Smooth muscle cell (in vitro differentiated cells): ENCODE measurements around the gene CWF19L1. TPM values are rescaled to one million over a fixed set of nuclear protein-coding genes. Genes with fewer than 3 reads are reported as not detected.

Source experiments
- DNase-seq: peaks from one replicate; lab custom pipeline; 2025; ENCODE audit not compliant: unreplicated experiment; lab: John Stamatoyannopoulos, UW
- H2AFZ ChIP-seq: fragments of 200-600 bp; sonication (generic); 2 replicates; pipeline ENCODE4 v1.6.0; 2016; ENCODE audit warnings: antibody characterized with exemption, low read depth, mild to moderate bottlenecking
- H3F3A ChIP-seq: fragments of 200-600 bp; sonication (generic); 2 replicates; pipeline ENCODE4 v1.6.0; 2017; ENCODE audit warnings: antibody characterized with exemption, low read depth
- H3K27ac ChIP-seq: fragments of 200-600 bp; sonication (generic); 2 replicates; pipeline ENCODE4 v1.5.1; 2016; ENCODE audit warnings: low read depth, mild to moderate bottlenecking
- H3K27me3 ChIP-seq: fragments of 200-600 bp; sonication (generic); 2 replicates; pipeline ENCODE4 v1.6.1; 2016; ENCODE audit warnings: low read depth, mild to moderate bottlenecking
- H3K36me3 ChIP-seq: fragments of 200-600 bp; sonication (generic); 2 replicates; pipeline ENCODE4 v1.5.1; 2016; ENCODE audit warnings: low read depth
- H3K4me1 ChIP-seq: fragments of 200-600 bp; sonication (generic); 2 replicates; pipeline ENCODE4 v1.5.1; 2016; ENCODE audit warnings: low read depth
- H3K4me2 ChIP-seq: fragments of 200-600 bp; sonication (generic); 2 replicates; pipeline ENCODE4 v1.6.0; 2016; ENCODE audit warnings: mild to moderate bottlenecking
- H3K4me3 ChIP-seq: fragments of 200-600 bp; sonication (generic); 2 replicates; pipeline ENCODE4 v1.5.1; 2016; ENCODE audit warnings: mild to moderate bottlenecking
- H3K79me2 ChIP-seq: fragments of 200-600 bp; sonication (generic); 2 replicates; pipeline ENCODE4 v1.6.0; 2016; ENCODE audit warnings: low read depth, mild to moderate bottlenecking
- H3K9ac ChIP-seq: fragments of 200-600 bp; sonication (generic); 2 replicates; pipeline ENCODE4 v1.6.0; 2016; ENCODE audit warnings: low read depth
- H3K9me3 ChIP-seq: fragments of 200-600 bp; sonication (generic); replicated peaks from 2 replicates; pipeline ENCODE4 v1.5.1; 2016; ENCODE audit warnings: low read depth
- H4K20me1 ChIP-seq: fragments of 200-600 bp; sonication (generic); 2 replicates; pipeline ENCODE4 v1.6.0; 2016; ENCODE audit warnings: low read depth
- WGBS: methylation state at CpG from one replicate; pipeline ENCODE4 v1.1.7; 2016; ENCODE audit warnings: low lambda C conversion rate; 5-methylcytosine and 5-hydroxymethylcytosine counted together
- polyA plus RNA-seq: library from polyadenylated mRNA; unstranded; fragments of >200 nt; fragmentation: Nextera tagmentation; extraction: Ambion mirVana; gene quantifications from 2 replicates; pipeline ENCODE4 v1.2.1, GENCODE V29; 2016
- total RNA-seq: library from RNA; depleted of rRNA; stranded (reverse); fragments of >200 nt; gene quantifications from 2 replicates; pipeline ENCODE4 v1.2.3, GENCODE V29; 2014
- TF ChIP-seq, protein P1 (sequence below): fragments of 200-600 bp; sonication (generic); IDR thresholded peaks from 2 replicates; pipeline ENCODE4 v1.5.1; 2017; ENCODE audit warnings: borderline replicate concordance, mild to moderate bottlenecking, antibody characterized with exemption; ENCODE audit not compliant: insufficient read depth, poor library complexity, severe bottlenecking

Gene CWF19L1
- total and polyA plus RNA-seq, 2 experiments from 2014 or later, result 12.1 to 12.7 TPM

DNA sequence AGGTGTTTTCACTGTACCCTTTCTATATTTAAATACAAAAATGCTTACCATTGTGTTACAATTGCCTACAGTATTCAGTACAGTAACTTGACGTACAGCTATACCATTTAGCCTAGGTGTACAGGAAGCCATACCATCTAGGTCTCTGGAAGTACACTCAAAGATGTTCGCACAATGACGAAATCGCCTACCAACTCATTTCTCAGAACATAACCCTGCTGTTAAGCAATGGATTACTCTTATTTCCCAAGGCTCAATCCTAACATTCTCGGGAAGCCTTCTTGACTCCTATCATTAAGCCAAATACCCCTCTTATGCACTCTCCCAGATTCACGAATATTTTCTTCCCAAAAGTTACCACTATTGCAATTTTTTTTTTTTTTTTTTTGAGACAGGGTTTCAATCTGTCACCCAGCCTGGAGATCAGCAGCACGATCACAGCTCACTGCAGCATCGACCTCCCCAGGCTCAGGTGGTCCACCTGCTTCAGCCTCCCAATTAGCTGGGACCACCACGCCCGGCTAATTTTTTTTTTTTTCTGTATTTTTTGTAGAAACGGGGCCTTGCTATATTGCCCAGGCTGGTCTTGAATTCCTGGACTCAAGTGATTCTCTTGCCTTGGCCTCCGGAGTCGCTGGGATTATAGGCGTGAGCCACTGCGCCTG, 1.5 kb downstream of the CWF19L1 start:
- DNase-seq, result no peak
- no peaks in the 10 kb centered on the region for H3K36me3 ChIP-seq
- H3K4me3 ChIP-seq, result no peak overlapping the region
- TF ChIP-seq, protein P1, sequence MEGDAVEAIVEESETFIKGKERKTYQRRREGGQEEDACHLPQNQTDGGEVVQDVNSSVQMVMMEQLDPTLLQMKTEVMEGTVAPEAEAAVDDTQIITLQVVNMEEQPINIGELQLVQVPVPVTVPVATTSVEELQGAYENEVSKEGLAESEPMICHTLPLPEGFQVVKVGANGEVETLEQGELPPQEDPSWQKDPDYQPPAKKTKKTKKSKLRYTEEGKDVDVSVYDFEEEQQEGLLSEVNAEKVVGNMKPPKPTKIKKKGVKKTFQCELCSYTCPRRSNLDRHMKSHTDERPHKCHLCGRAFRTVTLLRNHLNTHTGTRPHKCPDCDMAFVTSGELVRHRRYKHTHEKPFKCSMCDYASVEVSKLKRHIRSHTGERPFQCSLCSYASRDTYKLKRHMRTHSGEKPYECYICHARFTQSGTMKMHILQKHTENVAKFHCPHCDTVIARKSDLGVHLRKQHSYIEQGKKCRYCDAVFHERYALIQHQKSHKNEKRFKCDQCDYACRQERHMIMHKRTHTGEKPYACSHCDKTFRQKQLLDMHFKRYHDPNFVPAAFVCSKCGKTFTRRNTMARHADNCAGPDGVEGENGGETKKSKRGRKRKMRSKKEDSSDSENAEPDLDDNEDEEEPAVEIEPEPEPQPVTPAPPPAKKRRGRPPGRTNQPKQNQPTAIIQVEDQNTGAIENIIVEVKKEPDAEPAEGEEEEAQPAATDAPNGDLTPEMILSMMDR, result no peak
- no peaks in the 10 kb centered on the region for H3F3A ChIP-seq
- WGBS, result 97% methylated on average over 15 of the region's 15 CpGs
- peak overlapping the region; percentile 91 for H3K4me2 ChIP-seq
- H3K4me1 ChIP-seq, result peaks cover 4% of the 10 kb centered on the region
- peaks cover 18% of the 10 kb centered on the region for H3K79me2 ChIP-seq
- no peaks in the 10 kb centered on the region for H3K27me3 ChIP-seq
- H3K9me3 ChIP-seq, result no peaks in the 10 kb centered on the region
- H4K20me1 ChIP-seq, result no peaks in the 10 kb centered on the region
- H3K27ac ChIP-seq, result no peak overlapping the region
- H2AFZ ChIP-seq, result no peak overlapping the region
- no peak overlapping the region for H3K9ac ChIP-seq

DNA sequence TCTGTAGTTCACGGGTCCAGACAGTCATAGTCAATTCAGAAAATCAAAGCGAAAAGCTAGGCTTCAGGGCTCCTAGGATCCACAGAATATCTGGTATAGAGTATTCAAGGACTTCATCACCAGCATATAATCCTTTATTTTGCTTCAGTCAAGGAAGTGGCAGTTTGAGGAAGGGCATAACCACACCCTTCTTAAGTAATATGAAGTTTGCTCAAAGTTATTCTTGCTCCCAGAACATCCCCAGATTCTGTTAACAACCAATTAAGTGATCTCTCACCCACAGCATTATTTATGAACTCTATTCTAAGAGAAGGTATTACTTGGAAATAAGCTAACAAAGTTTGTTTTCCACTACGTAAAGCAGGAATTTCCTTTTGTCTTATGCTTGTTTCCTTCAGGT, 13.2 kb downstream of the CWF19L1 start:
- no peak overlapping the region for H3K9ac ChIP-seq
- no peaks in the 10 kb centered on the region for H3K27me3 ChIP-seq
- no peaks in the 10 kb centered on the region for H4K20me1 ChIP-seq
- TF ChIP-seq, protein P1, result no peak
- no peaks in the 10 kb centered on the region for H3K79me2 ChIP-seq
- H3K4me2 ChIP-seq, result no peak overlapping the region
- DNase-seq, result no peak
- H3K9me3 ChIP-seq, result no peaks in the 10 kb centered on the region
- peaks cover 16% of the 10 kb centered on the region for H3K36me3 ChIP-seq
- 98% methylated on average over 3 of the region's 3 CpGs for WGBS
- H3K4me1 ChIP-seq, result no peaks in the 10 kb centered on the region
- H3F3A ChIP-seq, result no peaks in the 10 kb centered on the region
- no peak overlapping the region for H2AFZ ChIP-seq
- H3K4me3 ChIP-seq, result no peak overlapping the region
- H3K27ac ChIP-seq, result no peak overlapping the region

DNA sequence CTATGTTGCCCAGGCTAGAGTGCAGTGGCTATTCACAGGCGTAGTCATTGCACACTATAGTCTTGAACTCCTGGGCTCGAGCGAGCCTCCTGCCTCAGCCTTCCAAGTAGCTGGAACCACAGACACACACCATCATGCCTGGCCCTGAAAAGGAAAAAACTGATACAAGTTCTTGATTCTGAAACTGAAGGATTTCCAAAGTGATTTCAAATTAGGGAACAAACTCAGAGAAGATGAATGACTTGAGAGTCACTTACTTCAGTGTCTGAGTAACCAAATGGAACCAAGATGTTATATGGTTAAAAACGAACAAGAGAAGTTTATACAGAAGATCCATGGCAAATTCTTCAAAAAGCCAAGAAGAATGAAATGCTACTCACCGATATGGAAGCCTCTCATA, 14.4 kb downstream of the CWF19L1 start:
- peaks cover 16% of the 10 kb centered on the region for H3K36me3 ChIP-seq
- H2AFZ ChIP-seq, result no peak overlapping the region
- H3K27me3 ChIP-seq, result no peaks in the 10 kb centered on the region
- no peak overlapping the region for H3K4me3 ChIP-seq
- H3F3A ChIP-seq, result no peaks in the 10 kb centered on the region
- no peaks in the 10 kb centered on the region for H3K79me2 ChIP-seq
- no peak overlapping the region for H3K27ac ChIP-seq
- H3K4me1 ChIP-seq, result no peaks in the 10 kb centered on the region
- H3K9ac ChIP-seq, result no peak overlapping the region
- H3K4me2 ChIP-seq, result no peak overlapping the region
- no peaks in the 10 kb centered on the region for H3K9me3 ChIP-seq
- H4K20me1 ChIP-seq, result no peaks in the 10 kb centered on the region
- DNase-seq, result no peak
- TF ChIP-seq, protein P1, result no peak
- WGBS, result 97% methylated on average over 5 of the region's 5 CpGs

DNA sequence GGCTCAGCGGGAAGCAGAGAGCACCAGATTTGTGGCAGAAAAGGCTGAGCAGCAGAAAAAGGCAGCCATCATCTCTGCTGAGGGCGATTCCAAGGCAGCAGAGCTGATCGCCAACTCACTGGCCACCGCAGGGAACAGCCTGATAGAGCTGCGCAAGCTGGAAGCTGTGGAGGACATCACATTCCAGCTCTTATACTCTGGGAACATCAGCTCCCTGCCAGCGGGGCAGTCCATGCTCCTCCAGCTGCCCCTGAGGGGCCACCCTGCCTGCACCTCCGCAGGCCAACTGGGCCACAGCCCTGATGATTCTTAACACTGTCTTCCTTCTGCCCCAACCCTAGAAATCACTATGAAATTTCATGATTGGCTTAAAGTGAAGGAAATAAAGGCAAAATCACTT, 18.6 kb downstream of the CWF19L1 start:
- no peaks in the 10 kb centered on the region for H3F3A ChIP-seq
- no peaks in the 10 kb centered on the region for H4K20me1 ChIP-seq
- H2AFZ ChIP-seq, result no peak overlapping the region
- H3K36me3 ChIP-seq, result peaks cover 11% of the 10 kb centered on the region
- no peak overlapping the region for H3K9ac ChIP-seq
- H3K79me2 ChIP-seq, result no peaks in the 10 kb centered on the region
- TF ChIP-seq, protein P1, result no peak
- no peaks in the 10 kb centered on the region for H3K27me3 ChIP-seq
- H3K4me1 ChIP-seq, result no peaks in the 10 kb centered on the region
- H3K27ac ChIP-seq, result no peak overlapping the region
- WGBS, result over 99% methylated on average over 7 of the region's 7 CpGs
- DNase-seq, result no peak
- H3K4me3 ChIP-seq, result no peak overlapping the region
- no peaks in the 10 kb centered on the region for H3K9me3 ChIP-seq
- no peak overlapping the region for H3K4me2 ChIP-seq
